ENCODE measurements around the gene CCL15.

The CCL15 gene, protein sequence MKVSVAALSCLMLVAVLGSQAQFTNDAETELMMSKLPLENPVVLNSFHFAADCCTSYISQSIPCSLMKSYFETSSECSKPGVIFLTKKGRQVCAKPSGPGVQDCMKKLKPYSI

DNA sequence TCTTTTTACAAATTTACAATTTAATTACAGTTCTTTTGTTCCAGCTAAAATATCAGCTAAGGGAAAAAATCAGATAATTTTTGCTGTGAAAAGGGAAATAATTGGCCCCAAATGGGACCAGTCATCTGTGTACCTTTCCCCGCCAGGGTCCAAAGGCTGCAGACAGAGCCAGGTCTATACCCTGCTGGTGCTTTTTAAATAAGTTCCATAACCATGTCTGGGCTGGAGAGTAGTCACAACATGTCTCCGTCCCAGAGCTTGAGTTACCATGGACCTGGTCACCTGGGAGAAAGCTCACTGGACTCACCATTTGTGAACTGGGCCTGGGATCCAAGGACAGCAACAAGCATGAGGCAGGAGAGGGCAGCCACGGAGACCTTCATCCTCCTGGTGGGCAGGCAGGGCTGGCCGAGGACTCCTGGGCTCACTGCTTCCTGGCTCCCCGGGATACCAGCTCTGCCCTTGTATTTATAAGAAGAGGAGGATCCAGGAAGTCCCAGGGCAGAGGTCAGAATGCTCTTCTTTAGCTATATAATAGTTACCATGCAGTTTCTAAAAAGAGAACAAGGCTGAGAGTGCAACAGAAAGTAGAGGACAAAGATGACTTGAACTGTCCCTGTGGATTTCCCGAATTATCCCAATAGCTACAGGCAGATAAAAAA lies at the start of gene CCL15:
Gene CCL15 (minus strand): TSS at position 444 of the 662 bp plus-strand sequence. CDS start 61 bp downstream, at position 383.
- Histone ChIP-seq H3K4me1 (ENCODE audit: control insufficient read depth in 1 of 2, insufficient read depth in 2 of 2, low read length in 2 of 2) (no peaks in the 10 kb centered on the region), H3K4me3 (ENCODE audit: low read depth in 1 of 2, low read length in 2 of 2) (peak within 1 kb of the TSS in 1 of 2 donors; percentile 30)

DNA sequence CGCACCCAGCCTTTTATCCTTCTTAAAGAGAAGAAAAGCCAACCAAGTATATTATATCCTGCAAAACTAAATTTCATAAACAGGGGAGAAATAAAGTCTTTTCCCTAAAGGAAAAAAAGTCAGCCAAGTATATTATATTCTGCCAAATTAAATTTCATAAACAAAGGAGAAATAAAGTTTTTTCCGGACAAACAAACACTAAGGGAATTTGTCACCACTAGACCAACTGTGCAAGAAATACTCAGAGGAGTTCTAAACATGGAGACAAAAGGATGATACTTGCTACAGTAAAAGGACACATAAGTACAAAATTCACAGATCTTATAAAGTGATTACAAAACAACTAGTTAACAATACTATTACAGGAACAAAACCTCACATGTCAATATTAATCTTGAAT lies 48.3 kb upstream of the CCL15 start:
- H3K36me3 ChIP-seq (ENCODE audit: control insufficient read depth in 1 of 2, insufficient read depth in 2 of 2, low read length in 2 of 2), result no peaks in the 10 kb centered on the region
- H3K9me3 ChIP-seq (ENCODE audit: control insufficient read depth in 1 of 2, low read length in 2 of 2), result peaks cover 0 to 21% of the 10 kb centered on the region in 2 donors
- H3K27ac ChIP-seq (ENCODE audit: low read length), result no peak overlapping the region
- no peaks in the 10 kb centered on the region for H3K27me3 ChIP-seq (ENCODE audit: low read depth, low read length)
- no peak overlapping the region for H3K4me3 ChIP-seq (ENCODE audit: low read depth in 1 of 2, low read length in 2 of 2)
- H3K4me1 ChIP-seq (ENCODE audit: control insufficient read depth in 1 of 2, insufficient read depth in 2 of 2, low read length in 2 of 2), result no peaks in the 10 kb centered on the region

More for the DNA sequence above, at the start of gene CCL15:
- Histone ChIP-seq H3K27ac (ENCODE audit: low read length) (peak within 1 kb of the TSS; percentile 54), H3K27me3 (ENCODE audit: low read depth, low read length) (no peaks in the 10 kb centered on the region), H3K9me3 (ENCODE audit: control insufficient read depth in 1 of 2, low read length in 2 of 2) (no peaks in the 10 kb centered on the region), H3K36me3 (ENCODE audit: control insufficient read depth in 1 of 2, insufficient read depth in 2 of 2, low read length in 2 of 2) (no peaks in the 10 kb centered on the region)

DNA sequence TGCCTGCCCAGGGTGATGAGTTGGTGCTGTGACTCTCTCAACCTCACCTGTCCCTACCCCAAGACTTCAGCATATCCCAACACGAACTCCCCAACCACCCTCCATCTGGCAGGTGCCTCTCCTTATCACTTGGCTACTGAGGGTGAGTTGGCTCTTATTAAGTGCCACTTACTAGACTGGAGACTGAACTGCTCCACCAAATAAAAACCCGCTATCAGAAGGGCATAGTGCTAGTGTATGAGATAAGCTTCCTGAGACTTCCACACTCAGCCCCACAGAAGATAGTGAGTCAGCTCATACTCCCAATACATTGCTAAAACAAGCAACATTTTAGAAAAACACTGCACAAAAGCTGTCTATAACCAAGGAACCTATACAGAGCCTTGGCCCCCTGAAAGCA lies 46.7 kb upstream of the CCL15 start:
- no peaks in the 10 kb centered on the region for H3K27me3 ChIP-seq (ENCODE audit: low read depth, low read length)
- no peaks in the 10 kb centered on the region for H3K4me1 ChIP-seq (ENCODE audit: control insufficient read depth in 1 of 2, insufficient read depth in 2 of 2, low read length in 2 of 2)
- H3K9me3 ChIP-seq (ENCODE audit: control insufficient read depth in 1 of 2, low read length in 2 of 2), result peaks cover 0 to 21% of the 10 kb centered on the region in 2 donors
- H3K36me3 ChIP-seq (ENCODE audit: control insufficient read depth in 1 of 2, insufficient read depth in 2 of 2, low read length in 2 of 2), result no peaks in the 10 kb centered on the region
- H3K27ac ChIP-seq (ENCODE audit: low read length), result no peak overlapping the region
- no peak overlapping the region for H3K4me3 ChIP-seq (ENCODE audit: low read depth in 1 of 2, low read length in 2 of 2)

DNA sequence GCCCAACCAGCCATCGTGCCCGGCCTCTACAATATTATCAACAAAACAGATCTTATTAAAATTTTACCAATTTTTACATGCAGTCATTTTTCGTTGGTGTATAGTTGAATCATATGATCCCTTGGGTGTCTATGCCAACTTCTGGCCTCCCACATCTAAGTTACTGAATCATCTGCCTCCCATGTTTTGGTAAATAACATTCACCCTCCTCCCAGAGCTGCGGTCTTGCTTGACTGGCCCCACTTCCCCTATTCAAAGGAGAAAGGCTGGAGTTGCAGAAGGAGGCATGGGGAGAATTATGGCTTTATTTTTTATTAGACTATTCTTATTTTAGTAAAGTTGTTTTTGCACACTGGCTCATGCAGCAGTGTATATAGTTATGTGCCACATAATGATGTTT lies 34.9 kb upstream of the CCL15 start:
- Histone ChIP-seq H3K9me3 (ENCODE audit: control insufficient read depth in 1 of 2, low read length in 2 of 2) (no peaks in the 10 kb centered on the region), H3K4me1 (ENCODE audit: control insufficient read depth in 1 of 2, insufficient read depth in 2 of 2, low read length in 2 of 2) (no peaks in the 10 kb centered on the region), H3K27me3 (ENCODE audit: low read depth, low read length) (no peaks in the 10 kb centered on the region), H3K27ac (ENCODE audit: low read length) (no peak overlapping the region), H3K4me3 (ENCODE audit: low read depth in 1 of 2, low read length in 2 of 2) (no peak overlapping the region), H3K36me3 (ENCODE audit: control insufficient read depth in 1 of 2, insufficient read depth in 2 of 2, low read length in 2 of 2) (no peaks in the 10 kb centered on the region)

DNA sequence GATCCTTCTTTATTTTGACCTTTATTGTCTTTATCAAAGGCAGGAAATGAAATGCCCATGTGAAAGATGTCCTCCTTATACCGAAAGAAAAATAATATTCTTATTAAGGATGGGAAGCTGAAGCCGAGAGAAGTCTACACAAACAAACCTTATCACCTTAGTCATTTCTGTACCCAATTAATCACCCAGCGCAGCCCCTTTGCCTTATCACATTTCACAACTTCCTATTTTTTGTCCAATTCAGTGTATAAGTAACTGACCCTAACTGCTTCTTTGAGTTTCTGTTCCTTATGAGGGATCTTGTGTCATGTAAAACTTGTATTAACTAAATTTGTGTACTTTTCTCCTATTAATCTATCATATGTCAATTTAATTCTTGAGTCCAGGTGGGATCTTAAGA lies 32.8 kb upstream of the CCL15 start:
- no peaks in the 10 kb centered on the region for H3K36me3 ChIP-seq (ENCODE audit: control insufficient read depth in 1 of 2, insufficient read depth in 2 of 2, low read length in 2 of 2)
- no peak overlapping the region for H3K27ac ChIP-seq (ENCODE audit: low read length)
- H3K27me3 ChIP-seq (ENCODE audit: low read depth, low read length), result no peaks in the 10 kb centered on the region
- H3K9me3 ChIP-seq (ENCODE audit: control insufficient read depth in 1 of 2, low read length in 2 of 2), result no peaks in the 10 kb centered on the region
- no peaks in the 10 kb centered on the region for H3K4me1 ChIP-seq (ENCODE audit: control insufficient read depth in 1 of 2, insufficient read depth in 2 of 2, low read length in 2 of 2)
- no peak overlapping the region for H3K4me3 ChIP-seq (ENCODE audit: low read depth in 1 of 2, low read length in 2 of 2)

DNA sequence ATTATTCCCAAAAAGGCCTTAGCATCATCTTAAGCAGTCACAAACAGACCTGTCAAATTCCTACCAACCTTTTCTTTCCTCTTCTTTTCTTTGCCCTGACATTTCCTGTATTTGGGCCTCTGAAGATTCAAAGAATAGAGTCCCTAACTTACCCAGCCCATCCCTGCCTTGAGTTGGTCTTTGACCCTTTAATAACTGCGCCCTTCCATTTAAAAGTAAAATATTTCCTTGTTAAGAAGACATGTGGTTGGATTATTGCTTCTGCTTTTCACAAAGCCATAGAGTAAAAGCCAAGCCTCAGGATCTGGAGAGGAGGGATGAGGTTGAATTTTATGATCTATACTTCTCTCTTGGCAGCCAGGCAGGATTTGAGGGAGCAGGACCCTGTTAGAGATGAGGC lies 29.6 kb upstream of the CCL15 start:
- H3K4me1 ChIP-seq (ENCODE audit: control insufficient read depth in 1 of 2, insufficient read depth in 2 of 2, low read length in 2 of 2), result no peaks in the 10 kb centered on the region

DNA sequence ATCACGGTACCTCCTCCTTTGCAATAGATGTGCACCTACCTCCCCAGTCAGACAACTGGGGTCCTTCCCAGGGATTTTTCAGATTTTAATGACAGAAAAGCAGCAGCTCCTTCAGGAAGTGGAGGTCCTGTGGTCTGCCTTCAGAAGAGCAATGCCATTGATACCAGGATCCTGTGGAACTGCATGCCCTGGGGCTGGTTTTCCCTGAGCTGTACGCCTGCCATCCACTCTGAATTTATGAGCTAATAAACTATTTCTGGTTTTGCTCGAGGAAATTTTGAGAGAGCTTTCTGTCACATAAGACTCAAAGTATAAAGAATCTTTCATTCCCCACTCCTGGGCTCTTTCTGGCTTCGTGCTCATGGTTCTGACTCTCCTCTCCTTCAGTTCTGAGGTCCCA lies 26.4 kb upstream of the CCL15 start:
- no peaks in the 10 kb centered on the region for H3K4me1 ChIP-seq (ENCODE audit: control insufficient read depth in 1 of 2, insufficient read depth in 2 of 2, low read length in 2 of 2)
- H3K27me3 ChIP-seq (ENCODE audit: low read depth, low read length), result no peaks in the 10 kb centered on the region
- H3K4me3 ChIP-seq (ENCODE audit: low read depth in 1 of 2, low read length in 2 of 2), result no peak overlapping the region
- no peaks in the 10 kb centered on the region for H3K9me3 ChIP-seq (ENCODE audit: control insufficient read depth in 1 of 2, low read length in 2 of 2)
- H3K36me3 ChIP-seq (ENCODE audit: control insufficient read depth in 1 of 2, insufficient read depth in 2 of 2, low read length in 2 of 2), result no peaks in the 10 kb centered on the region
- H3K27ac ChIP-seq (ENCODE audit: low read length), result no peak overlapping the region

More for the DNA sequence above, 29.6 kb upstream of the CCL15 start:
- H3K27ac ChIP-seq (ENCODE audit: low read length), result no peak overlapping the region
- H3K9me3 ChIP-seq (ENCODE audit: control insufficient read depth in 1 of 2, low read length in 2 of 2), result no peaks in the 10 kb centered on the region
- H3K4me3 ChIP-seq (ENCODE audit: low read depth in 1 of 2, low read length in 2 of 2), result no peak overlapping the region
- no peaks in the 10 kb centered on the region for H3K27me3 ChIP-seq (ENCODE audit: low read depth, low read length)
- no peaks in the 10 kb centered on the region for H3K36me3 ChIP-seq (ENCODE audit: control insufficient read depth in 1 of 2, insufficient read depth in 2 of 2, low read length in 2 of 2)

DNA sequence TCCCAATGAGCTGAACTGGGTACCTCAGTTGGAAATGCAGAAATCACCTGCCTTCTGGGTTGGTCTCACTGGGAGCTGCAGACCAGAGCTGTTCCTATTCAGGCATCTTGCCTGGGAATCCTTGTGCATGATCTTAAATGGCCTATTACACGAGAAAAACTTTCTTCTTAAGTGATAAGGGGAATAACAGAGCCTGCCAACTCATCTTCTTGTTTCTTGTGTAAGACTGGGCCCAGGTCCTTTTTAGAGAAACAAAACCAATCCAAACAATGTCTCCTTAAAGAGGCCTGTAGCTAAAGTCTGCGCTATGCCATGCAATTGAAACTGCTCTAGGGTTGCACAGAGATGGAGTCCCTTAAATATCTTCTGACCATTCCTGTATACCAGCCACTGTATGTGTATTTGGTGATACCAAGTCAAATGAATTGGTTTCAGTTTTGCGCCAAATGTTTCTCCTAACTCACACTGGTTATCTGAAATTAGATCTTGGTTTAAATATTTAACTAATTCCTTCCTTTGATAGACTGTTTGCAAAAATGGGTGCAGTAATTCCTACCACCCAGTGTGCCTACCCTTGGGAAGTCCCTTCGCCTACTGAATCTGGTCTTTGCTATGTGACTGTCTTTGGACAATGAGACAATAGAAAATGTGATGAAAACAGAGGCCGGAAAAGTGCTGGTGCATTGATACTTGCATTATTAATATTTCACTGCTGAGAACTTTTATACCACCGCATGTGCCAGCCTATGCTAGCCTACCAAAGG lies 22.9 kb upstream of the CCL15 start:
- H3K27ac ChIP-seq (ENCODE audit: low read length), result no peak overlapping the region
- no peaks in the 10 kb centered on the region for H3K36me3 ChIP-seq (ENCODE audit: control insufficient read depth in 1 of 2, insufficient read depth in 2 of 2, low read length in 2 of 2)
- H3K27me3 ChIP-seq (ENCODE audit: low read depth, low read length), result no peaks in the 10 kb centered on the region
- H3K4me3 ChIP-seq (ENCODE audit: low read depth in 1 of 2, low read length in 2 of 2), result no peak overlapping the region
- no peaks in the 10 kb centered on the region for H3K9me3 ChIP-seq (ENCODE audit: control insufficient read depth in 1 of 2, low read length in 2 of 2)
- H3K4me1 ChIP-seq (ENCODE audit: control insufficient read depth in 1 of 2, insufficient read depth in 2 of 2, low read length in 2 of 2), result no peaks in the 10 kb centered on the region

DNA sequence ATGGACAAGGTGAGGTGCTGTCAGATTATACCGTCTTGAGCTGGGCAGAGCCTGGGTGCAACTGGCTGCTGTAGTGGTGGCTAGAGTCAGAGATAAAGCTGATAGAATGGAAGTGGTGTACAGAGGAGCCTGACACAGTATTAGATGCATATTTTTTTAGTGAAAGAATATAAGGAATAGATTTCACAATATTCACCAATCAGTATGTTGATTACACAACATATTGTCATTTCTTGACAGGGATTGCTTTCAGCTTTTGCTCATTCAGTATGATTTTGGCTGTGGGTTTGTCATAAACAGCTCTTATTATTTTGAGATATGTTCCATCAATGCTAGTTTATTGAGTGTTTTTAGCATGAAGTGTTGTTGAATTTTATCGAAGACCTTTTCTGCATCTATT lies 18.1 kb upstream of the CCL15 start:
- H3K9me3 ChIP-seq (ENCODE audit: control insufficient read depth in 1 of 2, low read length in 2 of 2), result no peaks in the 10 kb centered on the region
- no peak overlapping the region for H3K27ac ChIP-seq (ENCODE audit: low read length)
- no peaks in the 10 kb centered on the region for H3K27me3 ChIP-seq (ENCODE audit: low read depth, low read length)
- no peak overlapping the region for H3K4me3 ChIP-seq (ENCODE audit: low read depth in 1 of 2, low read length in 2 of 2)
- H3K4me1 ChIP-seq (ENCODE audit: control insufficient read depth in 1 of 2, insufficient read depth in 2 of 2, low read length in 2 of 2), result no peaks in the 10 kb centered on the region
- no peaks in the 10 kb centered on the region for H3K36me3 ChIP-seq (ENCODE audit: control insufficient read depth in 1 of 2, insufficient read depth in 2 of 2, low read length in 2 of 2)

DNA sequence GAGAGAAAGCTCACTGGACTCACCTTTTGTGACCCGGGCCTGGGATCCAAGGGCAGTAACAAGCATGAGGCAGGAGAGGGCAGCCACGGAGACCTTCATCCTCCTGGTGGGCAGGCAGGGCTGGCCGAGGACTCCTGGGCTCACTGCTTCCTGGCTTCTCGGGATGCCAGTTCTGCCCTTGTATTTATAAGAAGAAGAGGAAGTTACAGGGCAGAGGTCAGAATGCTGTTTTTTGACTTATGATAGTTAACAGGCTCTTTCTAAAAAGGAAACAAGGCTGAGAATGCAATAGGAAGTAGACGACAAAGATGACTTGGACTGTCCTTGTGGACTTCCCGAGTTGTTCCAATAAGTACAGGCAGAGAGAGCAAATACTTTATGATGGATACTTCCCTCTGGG lies 16.4 kb upstream of the CCL15 start, which contains the start of gene CCL23:
Gene CCL23 (minus strand): TSS at position 174 of the 400 bp plus-strand sequence. CDS start 75 bp downstream, at position 99.
- Histone ChIP-seq H3K9me3 (ENCODE audit: control insufficient read depth in 1 of 2, low read length in 2 of 2) (peaks cover 0 to 1% of the 10 kb centered on the region in 2 donors), H3K4me1 (ENCODE audit: control insufficient read depth in 1 of 2, insufficient read depth in 2 of 2, low read length in 2 of 2) (no peaks in the 10 kb centered on the region), H3K36me3 (ENCODE audit: control insufficient read depth in 1 of 2, insufficient read depth in 2 of 2, low read length in 2 of 2) (no peaks in the 10 kb centered on the region), H3K4me3 (ENCODE audit: low read depth in 1 of 2, low read length in 2 of 2) (no peak within 1 kb of the TSS), H3K27me3 (ENCODE audit: low read depth, low read length) (no peaks in the 10 kb centered on the region), H3K27ac (ENCODE audit: low read length) (no peak within 1 kb of the TSS)

DNA sequence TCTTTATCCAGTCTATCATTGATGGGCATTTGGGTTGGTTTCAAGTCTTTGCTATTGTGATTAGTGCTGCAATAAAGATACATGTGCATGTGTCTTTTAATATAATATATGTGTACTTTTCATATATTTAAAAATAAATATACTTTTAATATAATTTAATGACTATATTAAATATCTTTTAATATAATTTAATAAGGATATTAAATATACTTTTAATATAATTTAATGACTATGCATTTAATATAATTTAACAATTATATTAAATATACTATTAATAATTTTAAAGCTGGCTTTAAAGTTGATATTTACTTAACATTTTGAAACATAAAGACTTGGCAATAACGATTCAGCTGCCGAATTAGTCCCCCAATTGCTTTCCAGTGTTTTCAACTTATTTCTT lies 15.2 kb upstream of the CCL15 start:
- Histone ChIP-seq H3K9me3 (ENCODE audit: control insufficient read depth in 1 of 2, low read length in 2 of 2) (peaks cover 0 to 13% of the 10 kb centered on the region in 2 donors), H3K4me1 (ENCODE audit: control insufficient read depth in 1 of 2, insufficient read depth in 2 of 2, low read length in 2 of 2) (no peaks in the 10 kb centered on the region), H3K27me3 (ENCODE audit: low read depth, low read length) (no peaks in the 10 kb centered on the region), H3K4me3 (ENCODE audit: low read depth in 1 of 2, low read length in 2 of 2) (no peak overlapping the region), H3K27ac (ENCODE audit: low read length) (no peak overlapping the region), H3K36me3 (ENCODE audit: control insufficient read depth in 1 of 2, insufficient read depth in 2 of 2, low read length in 2 of 2) (no peaks in the 10 kb centered on the region)

Measured in muscle layer of duodenum (tissue), 2 donors.